Coronary artery (tissue), 2 donors: ENCODE measurements around the gene BEND6.

ENCODE experiments used
- DNase-seq: peaks from one replicate; pipeline ENCODE4 v3.0.0-alpha.2; 2017; ENCODE audit warnings: low spot score
- H3K27ac ChIP-seq, 2 donors: fragments of 200-600 bp; sonication (generic); one replicate each; pipeline ENCODE4 v1.5.1; 2016 to 2019
- H3K4me3 ChIP-seq: fragments of 200-600 bp; sonication (generic); 2 replicates; pipeline ENCODE4 v1.5.1; 2016; ENCODE audit warnings: mild to moderate bottlenecking, moderate library complexity
- CTCF ChIP-seq: fragments of 200-600 bp; sonication (generic); IDR thresholded peaks from one replicate; pipeline ENCODE4 v1.5.1; 2019; ENCODE audit warnings: antibody characterized with exemption

Gene BEND6

GRCh38 chr6:56914798-56915658 lies 39.9 kb upstream of the BEND6 start:
- H3K4me3 ChIP-seq, result no peak overlapping the region
- DNase-seq, result no peak

GRCh38 chr6:56915832-56916231 lies 39.1 kb upstream of the BEND6 start:
- no peak for DNase-seq
- no peak overlapping the region for H3K4me3 ChIP-seq
- H3K27ac ChIP-seq, result no peak overlapping the region
- TF ChIP-seq CTCF, result no peak

More at GRCh38 chr6:56914798-56915658, 39.9 kb upstream of the BEND6 start:
- no peak for TF ChIP-seq CTCF
- H3K27ac ChIP-seq, result no peak overlapping the region

GRCh38 chr6:56916849-56917551 lies 37.9 kb upstream of the BEND6 start:
- TF ChIP-seq CTCF, result no peak
- no peak overlapping the region for H3K27ac ChIP-seq
- no peak overlapping the region for H3K4me3 ChIP-seq
- no peak for DNase-seq

- no peak for TF ChIP-seq CTCF
- no peak for DNase-seq
- no peak overlapping the region for H3K27ac ChIP-seq
Measured at GRCh38 chr6:56922645-56923044, 32.3 kb upstream of the BEND6 start.

GRCh38 chr6:56923565-56923964 lies 31.3 kb upstream of the BEND6 start:
- TF ChIP-seq CTCF, result no peak
- no peak overlapping the region for H3K4me3 ChIP-seq
- no peak overlapping the region for H3K27ac ChIP-seq
- DNase-seq, result no peak

More at GRCh38 chr6:56922645-56923044, 32.3 kb upstream of the BEND6 start:
- no peak overlapping the region for H3K4me3 ChIP-seq

- Histone ChIP-seq H3K4me3 (no peak overlapping the region), H3K27ac (no peak overlapping the region)
- DNase-seq, result no peak
- TF ChIP-seq CTCF, result no peak
Measured at GRCh38 chr6:56927538-56928453, 27.1 kb upstream of the BEND6 start.
